ENCODE results near the gene ROCK1. TPM values are rescaled to one million over a fixed set of nuclear protein-coding genes. Genes with fewer than 3 reads are reported as not detected.

The ROCK1 gene
- total RNA-seq, 1 donor: 29.9 TPM

Small RNA genes lying within 50 kb of the gene (small RNA-seq; reads per million reads assigned to genes)
- gene RNU6-120P: not detected

Other genes starting within 250 kb of the ROCK1 start
- gene GREB1L, start 130.4 kb upstream of the ROCK1 start, total RNA-seq: not detected

Data from hematopoietic multipotent progenitor cell (in vitro differentiated cells).